H54 (cell line): Measurements from ENCODE around the gene AREL1.
"Not testable (repeated sequence)": the region's sequence is repeated elsewhere in the genome, so short reads cannot be mapped to it uniquely, and the experiment has no call there.

Experiments used
- DNase-seq: peaks from one replicate; pipeline ENCODE4 v3.0.0; 2011; ENCODE audit warnings: low spot score, mixed read lengths; ENCODE audit not compliant: insufficient read length
- FAIRE-seq: peaks from 3 replicates; lab custom pipeline; 2011; peaks lifted over from hg19 to GRCh38; lab: Jason Lieb, UNC
- POLR2A ChIP-seq: IDR thresholded peaks from 2 replicates; pipeline ENCODE4 v1.6.1; 2011; ENCODE audit warnings: low read depth, mild to moderate bottlenecking, low read length

The AREL1 gene

GRCh38 chr14:74712499-74713394 is at the start of gene AREL1, which contains the start of gene FCF1:
Gene AREL1, minus strand, starts transcription at chr14:74713080. Its CDS starts 27,465 bp downstream, at chr14:74685615.
Gene FCF1, plus strand, starts transcription at chr14:74713144. Its CDS starts 54 bp downstream, at chr14:74713198.
- DNase-seq (peak; percentile 56), FAIRE-seq (peak; percentile 95)
- TF ChIP-seq POLR2A = peak; percentile 39; the same call in 1 of the 2 replicates

- not testable (repeated sequence) for FAIRE-seq, DNase-seq
These were observed 45.6 kb upstream of the AREL1 start for GRCh38 chr14:74758505-74758904.

GRCh38 chr14:74756326-74756725 is 43.4 kb upstream of the AREL1 start:
- DNase-seq (no peak), FAIRE-seq (no peak)
- TF ChIP-seq POLR2A = no peak

GRCh38 chr14:74754899-74755298 is 42.0 kb upstream of the AREL1 start:
- FAIRE-seq (no peak), DNase-seq (no peak)
- no peak for TF ChIP-seq POLR2A

GRCh38 chr14:74754157-74754556 is 41.3 kb upstream of the AREL1 start:
- TF ChIP-seq POLR2A = no peak
- FAIRE-seq (no peak), DNase-seq (no peak)

- TF ChIP-seq POLR2A = no peak
- FAIRE-seq (no peak), DNase-seq (no peak)
These were observed 34.4 kb upstream of the AREL1 start for GRCh38 chr14:74747237-74747636.

GRCh38 chr14:74739293-74740030 is 26.6 kb upstream of the AREL1 start:
- FAIRE-seq = no peak
- DNase-seq = no peak
- no peak for TF ChIP-seq POLR2A

- TF ChIP-seq POLR2A = no peak
- FAIRE-seq = peak; percentile 62
- no peak for DNase-seq
These were observed 25.0 kb upstream of the AREL1 start for GRCh38 chr14:74737753-74738325.

GRCh38 chr14:74735125-74735524 is 22.2 kb upstream of the AREL1 start:
- FAIRE-seq (no peak), DNase-seq (no peak)
- no peak for TF ChIP-seq POLR2A

- FAIRE-seq (no peak), DNase-seq (no peak)
- no peak for TF ChIP-seq POLR2A
These were observed 20.3 kb upstream of the AREL1 start for GRCh38 chr14:74733221-74733620.

GRCh38 chr14:74732387-74732786 is 19.5 kb upstream of the AREL1 start:
- no peak for FAIRE-seq
- no peak for DNase-seq
- TF ChIP-seq POLR2A = no peak

GRCh38 chr14:74723134-74723533 is 10.3 kb upstream of the AREL1 start:
- DNase-seq (no peak), FAIRE-seq (no peak)
- no peak for TF ChIP-seq POLR2A

- no peak for TF ChIP-seq POLR2A
- no peak for FAIRE-seq
- no peak for DNase-seq
These were observed 7.6 kb upstream of the AREL1 start for GRCh38 chr14:74720526-74720925.

- FAIRE-seq (no peak), DNase-seq (no peak)
- TF ChIP-seq POLR2A = no peak
These were observed 485 bp upstream of the AREL1 start for GRCh38 chr14:74713395-74713735.

GRCh38 chr14:74711651-74712050 is 1.2 kb downstream of the AREL1 start:
- FAIRE-seq = no peak
- no peak for DNase-seq
- no peak for TF ChIP-seq POLR2A
